ENCODE measurements around the gene ANKRD49.

DNA sequence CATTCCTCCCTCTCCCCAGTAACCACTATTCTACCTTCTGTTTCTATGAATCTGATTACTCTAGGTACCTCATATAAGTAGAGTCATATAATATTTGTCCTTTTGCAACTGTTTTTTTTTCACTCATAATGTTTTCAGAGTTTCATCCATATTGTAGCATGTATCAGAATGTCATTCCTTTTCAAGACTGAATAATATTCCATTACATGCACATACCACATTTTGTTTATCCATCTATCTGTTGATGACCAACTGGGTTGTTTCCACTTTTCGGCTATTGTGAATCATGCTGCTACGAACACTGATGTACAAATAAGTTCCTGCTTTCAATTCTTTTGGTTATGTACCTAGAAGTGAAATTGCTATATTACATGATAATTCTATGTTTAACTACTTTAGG, 40.8 kb upstream of the ANKRD49 start:
- TF ChIP-seq SP1 (IDR thresholded peaks at IDR 0.05) (no peak), SUZ12 (IDR thresholded peaks at IDR 0.05) (no peak), FOXM1 (IDR thresholded peaks at IDR 0.05; ENCODE audit: borderline replicate concordance) (no peak), ELF4 (IDR thresholded peaks at IDR 0.05) (no peak), TARDBP (IDR thresholded peaks at IDR 0.05) (no peak), FOXA1 (IDR thresholded peaks at IDR 0.05) (no peak), BHLHE40 (IDR thresholded peaks at IDR 0.05; ENCODE audit: borderline replicate concordance) (no peak), HDGF (IDR thresholded peaks at IDR 0.05; ENCODE audit: borderline replicate concordance) (no peak), ARNT (IDR thresholded peaks at IDR 0.05) (no peak), FOXK2 (IDR thresholded peaks at IDR 0.05) (no peak), NFRKB (IDR thresholded peaks at IDR 0.05) (no peak), ZNF384 (IDR thresholded peaks at IDR 0.05) (no peak), L3MBTL2 (conservative IDR thresholded peaks at IDR 0.05) (no peak)
- TF ChIP-seq, protein P1, sequence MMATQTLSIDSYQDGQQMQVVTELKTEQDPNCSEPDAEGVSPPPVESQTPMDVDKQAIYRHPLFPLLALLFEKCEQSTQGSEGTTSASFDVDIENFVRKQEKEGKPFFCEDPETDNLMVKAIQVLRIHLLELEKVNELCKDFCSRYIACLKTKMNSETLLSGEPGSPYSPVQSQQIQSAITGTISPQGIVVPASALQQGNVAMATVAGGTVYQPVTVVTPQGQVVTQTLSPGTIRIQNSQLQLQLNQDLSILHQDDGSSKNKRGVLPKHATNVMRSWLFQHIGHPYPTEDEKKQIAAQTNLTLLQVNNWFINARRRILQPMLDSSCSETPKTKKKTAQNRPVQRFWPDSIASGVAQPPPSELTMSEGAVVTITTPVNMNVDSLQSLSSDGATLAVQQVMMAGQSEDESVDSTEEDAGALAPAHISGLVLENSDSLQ (IDR thresholded peaks at IDR 0.05), result no peak
